SK-N-MC (cell line): ENCODE results near the gene CLHC1.

Experiments
- DNase-seq: peaks from one replicate; pipeline ENCODE4 v3.0.0-alpha.2; 2011; ENCODE audit warnings: low read depth, low spot score
- H3K27ac ChIP-seq: fragments of 200-600 bp; sonication (generic); 2 replicates; pipeline ENCODE4 v1.5.1; 2016; ENCODE audit warnings: mixed run types
- H3K36me3 ChIP-seq: fragments of 200-600 bp; sonication (generic); 2 replicates; pipeline ENCODE4 v1.6.1; 2017; ENCODE audit warnings: antibody characterized with exemption, low read length, mixed read lengths; ENCODE audit not compliant: insufficient read depth
- H3K4me3 ChIP-seq: fragments of 200-600 bp; sonication (generic); 2 replicates; pipeline ENCODE4 v1.5.1; 2016
- H3K9ac ChIP-seq: fragments of 200-600 bp; sonication (generic); 2 replicates; pipeline ENCODE4 v1.8.0; 2017; ENCODE audit warnings: mixed run types, mixed read lengths; ENCODE audit not compliant: insufficient read length
- H3K9me3 ChIP-seq: fragments of 200-600 bp; sonication (generic); 2 replicates; pipeline ENCODE4 v1.6.1; 2017; ENCODE audit warnings: low read depth, mild to moderate bottlenecking, antibody characterized with exemption, low read length, moderate library complexity, mixed read lengths
- EZH2 ChIP-seq: fragments of 200-600 bp; sonication (generic); IDR thresholded peaks from one replicate; pipeline ENCODE4 v1.6.1; 2017; ENCODE audit warnings: antibody characterized with exemption
- FOXP2 ChIP-seq: optimal IDR thresholded peaks from 2 replicates; pipeline ENCODE3; 2011; ENCODE audit warnings: mild to moderate bottlenecking, moderate library complexity; ENCODE audit not compliant: insufficient read depth; ENCODE audit errors: extremely low read length, control extremely low read depth
- POLR2AphosphoS5 ChIP-seq: IDR thresholded peaks from 2 replicates; pipeline ENCODE4 v1.6.1; 2012; ENCODE audit warnings: mild to moderate bottlenecking, low read depth, low read length, borderline replicate concordance

Gene CLHC1

DNA sequence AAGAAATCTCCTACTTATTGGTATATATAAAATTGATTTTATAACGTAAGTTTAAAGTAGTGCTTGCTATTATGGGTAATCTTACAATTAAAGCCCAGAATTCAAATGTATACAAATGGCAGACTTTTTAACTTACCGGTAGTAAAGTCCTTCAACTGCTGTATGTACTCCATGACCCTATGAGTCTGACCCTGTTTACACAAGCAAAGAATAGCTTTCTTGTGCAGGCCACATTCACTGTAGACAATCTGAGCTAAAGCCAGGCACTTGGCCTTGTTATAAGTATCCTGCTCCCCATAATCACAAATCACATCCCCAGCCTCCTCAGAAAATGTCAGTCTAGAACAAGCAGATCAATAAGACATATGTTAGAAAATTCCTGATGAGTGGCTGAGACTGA lies 51.7 kb downstream of the CLHC1 start:
- H3K36me3 ChIP-seq, result no peaks in the 10 kb centered on the region
- TF ChIP-seq POLR2AphosphoS5, result no peak
- TF ChIP-seq EZH2, result no peak
- no peak for TF ChIP-seq FOXP2
- H3K9ac ChIP-seq, result no peak overlapping the region
- H3K4me3 ChIP-seq, result no peak overlapping the region
- no peak overlapping the region for H3K27ac ChIP-seq
- no peak for DNase-seq
- no peaks in the 10 kb centered on the region for H3K9me3 ChIP-seq

DNA sequence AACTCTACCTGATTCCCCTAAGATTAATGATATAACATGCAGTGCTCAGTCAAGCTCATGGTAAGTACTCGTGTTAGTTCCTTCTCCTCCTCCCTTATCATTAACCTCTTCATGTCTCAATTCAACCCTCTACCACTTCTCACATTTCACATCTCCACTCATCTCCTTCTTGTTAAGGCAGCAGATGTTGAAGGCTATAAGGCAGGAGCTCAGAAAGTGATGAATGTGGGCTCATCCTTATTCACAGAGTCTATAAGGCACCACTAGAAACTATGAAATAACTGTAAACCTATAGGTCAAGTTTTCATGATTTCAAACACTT lies 56.0 kb downstream of the CLHC1 start:
- Histone ChIP-seq H3K27ac (no peak overlapping the region), H3K4me3 (no peak overlapping the region), H3K9me3 (no peaks in the 10 kb centered on the region), H3K36me3 (no peaks in the 10 kb centered on the region), H3K9ac (no peak overlapping the region)
- TF ChIP-seq EZH2 (no peak), FOXP2 (no peak), POLR2AphosphoS5 (no peak)
- DNase-seq, result no peak

DNA sequence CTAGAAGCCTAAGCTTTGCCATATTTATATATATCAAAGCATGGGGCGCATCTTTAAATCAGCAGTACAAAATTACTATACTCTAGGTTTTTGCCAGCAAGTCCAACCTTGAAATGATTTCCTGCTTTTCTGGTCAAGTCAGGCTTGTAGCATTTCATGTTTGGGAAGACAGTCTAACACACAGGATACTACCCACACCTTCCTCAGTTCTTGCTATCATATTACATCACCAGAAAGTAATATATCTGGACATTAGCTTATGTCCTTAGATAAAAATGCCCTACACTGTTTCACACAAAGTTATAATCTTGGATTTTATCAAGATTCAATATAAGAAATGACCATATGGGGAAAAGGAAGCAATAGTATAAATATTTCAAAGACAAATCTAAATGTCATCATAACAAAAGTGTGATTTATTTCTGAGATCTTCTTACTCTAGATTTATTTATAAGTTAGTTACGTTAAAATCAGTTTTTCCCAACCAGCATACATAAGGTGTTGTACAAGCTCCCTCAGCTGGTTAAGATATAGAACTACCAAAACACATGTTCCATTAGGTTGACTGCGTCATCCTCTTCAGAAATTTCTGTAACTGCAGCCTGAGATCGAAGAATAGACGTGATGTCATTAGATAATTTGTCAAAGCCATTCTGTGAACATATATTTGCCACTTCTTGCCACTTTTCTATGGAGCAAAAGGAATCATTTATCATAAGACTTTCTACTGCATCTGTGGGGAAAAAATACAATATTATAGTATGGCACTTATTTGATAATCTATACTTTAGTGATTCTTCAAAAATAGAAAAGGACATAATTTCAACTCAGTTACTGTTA lies 56.6 kb downstream of the CLHC1 start:
- H3K9me3 ChIP-seq, result no peaks in the 10 kb centered on the region
- H3K9ac ChIP-seq, result no peak overlapping the region
- H3K4me3 ChIP-seq, result no peak overlapping the region
- TF ChIP-seq FOXP2 (no peak), POLR2AphosphoS5 (no peak), EZH2 (no peak)
- H3K36me3 ChIP-seq, result no peaks in the 10 kb centered on the region
- no peak overlapping the region for H3K27ac ChIP-seq
- no peak for DNase-seq

DNA sequence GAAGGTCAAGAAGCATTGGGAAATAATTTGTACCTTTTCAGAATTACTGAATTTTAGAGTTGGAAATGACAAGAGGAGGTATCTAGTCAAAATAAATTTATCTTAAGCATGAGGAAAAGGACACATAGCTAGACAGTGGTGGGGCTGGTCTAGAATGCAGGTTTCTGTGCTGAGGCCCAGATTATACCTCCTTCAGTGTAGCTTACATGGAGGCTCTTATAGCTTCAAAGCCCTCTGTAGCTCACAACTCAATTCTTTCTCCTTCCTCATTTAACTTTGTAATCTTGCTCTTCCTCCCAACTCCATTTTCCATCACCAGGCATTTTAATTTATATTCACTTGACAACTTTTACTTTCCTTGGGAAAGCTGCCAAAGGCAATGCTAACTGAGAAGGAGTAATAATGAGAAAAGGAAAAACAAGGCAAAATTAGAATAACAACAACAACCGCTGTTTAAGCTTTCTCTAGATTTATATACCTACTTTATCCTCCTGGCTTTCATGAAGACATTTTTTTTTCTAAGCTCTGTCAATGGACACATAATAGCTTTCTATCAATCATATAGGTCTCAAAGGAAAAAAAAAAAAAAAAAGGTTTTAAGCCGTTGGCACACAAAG lies 58.5 kb downstream of the CLHC1 start:
- H3K9me3 ChIP-seq, result no peaks in the 10 kb centered on the region
- TF ChIP-seq POLR2AphosphoS5 (no peak), EZH2 (no peak), FOXP2 (no peak)
- no peak overlapping the region for H3K27ac ChIP-seq
- H3K9ac ChIP-seq, result no peak overlapping the region
- no peak overlapping the region for H3K4me3 ChIP-seq
- no peak for DNase-seq
- no peaks in the 10 kb centered on the region for H3K36me3 ChIP-seq

DNA sequence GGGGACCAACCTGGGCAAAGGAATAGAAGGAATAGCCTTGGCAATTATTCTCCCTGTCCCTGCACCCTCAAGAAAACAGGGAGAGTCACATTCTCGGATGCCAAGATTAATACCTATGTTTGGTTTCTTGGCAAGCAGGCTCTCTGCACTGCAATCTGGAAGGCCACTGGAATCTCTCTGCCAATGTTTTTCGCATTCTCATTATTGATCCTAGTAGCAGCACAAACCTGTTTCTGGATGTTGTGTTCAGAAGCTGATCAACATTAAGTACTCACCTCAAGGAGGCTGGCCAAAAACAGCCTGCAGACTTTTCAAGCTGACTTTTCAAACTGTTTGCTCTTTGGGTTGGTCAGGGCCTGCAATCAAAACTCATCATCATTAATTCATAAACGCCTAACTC lies 62.2 kb downstream of the CLHC1 start:
- Histone ChIP-seq H3K27ac (no peak overlapping the region), H3K9ac (no peak overlapping the region), H3K9me3 (no peaks in the 10 kb centered on the region), H3K4me3 (no peak overlapping the region), H3K36me3 (no peaks in the 10 kb centered on the region)
- TF ChIP-seq POLR2AphosphoS5, result no peak
- TF ChIP-seq EZH2, result no peak
- TF ChIP-seq FOXP2, result no peak
- no peak for DNase-seq

DNA sequence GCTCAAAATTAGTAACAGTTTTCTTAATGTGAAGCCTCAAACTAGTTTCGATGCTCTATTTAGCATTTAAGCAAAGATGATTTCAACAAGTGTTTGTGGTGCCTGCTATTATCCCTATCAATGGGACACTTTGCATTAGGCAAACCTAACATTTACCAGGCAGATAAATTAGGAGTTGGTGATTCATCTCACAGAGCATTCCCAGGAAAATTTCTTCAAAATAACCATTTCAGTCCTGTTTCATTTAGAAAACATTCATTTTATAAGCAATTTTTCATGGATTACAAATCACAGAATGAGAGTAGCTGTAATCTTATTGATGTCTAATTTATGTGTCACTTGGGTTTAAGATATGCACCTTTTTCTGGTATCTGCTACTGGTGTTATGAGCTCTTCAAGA lies 62.7 kb downstream of the CLHC1 start:
- no peak overlapping the region for H3K9ac ChIP-seq
- no peak overlapping the region for H3K27ac ChIP-seq
- no peak for TF ChIP-seq POLR2AphosphoS5
- no peak for TF ChIP-seq FOXP2
- no peak for TF ChIP-seq EZH2
- no peak overlapping the region for H3K4me3 ChIP-seq
- H3K9me3 ChIP-seq, result no peaks in the 10 kb centered on the region
- no peaks in the 10 kb centered on the region for H3K36me3 ChIP-seq
- DNase-seq, result no peak

DNA sequence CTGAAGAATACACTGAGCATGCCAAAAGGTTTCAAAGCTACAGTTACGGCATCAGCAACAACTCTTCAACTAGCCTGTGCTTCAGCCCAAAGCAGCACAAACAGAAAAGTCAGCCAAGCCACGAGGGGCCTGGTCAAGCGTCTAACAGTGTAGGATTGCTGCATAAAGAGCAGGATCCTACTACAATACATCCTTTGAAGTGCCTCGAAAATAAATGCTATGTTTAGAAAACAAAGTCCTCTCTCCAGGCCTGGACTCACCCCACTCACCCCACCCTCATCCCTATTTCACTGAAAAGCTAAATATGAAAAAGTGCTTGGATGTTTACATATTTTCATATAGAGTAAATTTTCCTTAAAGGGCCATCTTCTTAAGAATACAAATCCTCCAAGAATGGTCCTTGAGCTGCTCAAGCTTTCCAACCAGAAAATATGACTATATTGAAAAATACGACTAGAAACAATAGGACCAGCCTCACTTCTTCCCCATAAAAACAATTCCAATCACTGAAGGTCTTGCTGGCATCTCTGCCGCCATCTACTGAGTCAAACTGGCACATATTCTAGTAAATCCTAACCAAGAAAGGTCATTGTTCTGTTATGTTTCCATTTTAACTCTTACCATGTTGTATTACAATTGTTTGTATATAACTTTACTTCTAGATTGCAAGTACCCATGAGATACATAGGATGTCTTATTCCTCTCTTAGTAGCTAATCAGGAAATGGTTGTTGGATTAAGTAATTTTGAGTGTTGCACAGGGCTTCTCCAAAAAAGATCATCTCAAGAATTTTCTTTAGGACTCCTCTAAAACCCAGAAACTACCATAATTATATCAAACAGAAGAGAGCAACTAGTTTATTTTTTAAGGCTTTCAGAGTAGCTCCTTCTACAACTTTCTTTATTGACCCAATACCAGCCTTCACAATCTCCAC lies 63.6 kb downstream of the CLHC1 start:
- Histone ChIP-seq H3K9me3 (no peaks in the 10 kb centered on the region), H3K36me3 (no peaks in the 10 kb centered on the region), H3K27ac (no peak overlapping the region), H3K4me3 (no peak overlapping the region), H3K9ac (no peak overlapping the region)
- DNase-seq, result no peak
- TF ChIP-seq FOXP2, result no peak
- no peak for TF ChIP-seq POLR2AphosphoS5
- no peak for TF ChIP-seq EZH2

DNA sequence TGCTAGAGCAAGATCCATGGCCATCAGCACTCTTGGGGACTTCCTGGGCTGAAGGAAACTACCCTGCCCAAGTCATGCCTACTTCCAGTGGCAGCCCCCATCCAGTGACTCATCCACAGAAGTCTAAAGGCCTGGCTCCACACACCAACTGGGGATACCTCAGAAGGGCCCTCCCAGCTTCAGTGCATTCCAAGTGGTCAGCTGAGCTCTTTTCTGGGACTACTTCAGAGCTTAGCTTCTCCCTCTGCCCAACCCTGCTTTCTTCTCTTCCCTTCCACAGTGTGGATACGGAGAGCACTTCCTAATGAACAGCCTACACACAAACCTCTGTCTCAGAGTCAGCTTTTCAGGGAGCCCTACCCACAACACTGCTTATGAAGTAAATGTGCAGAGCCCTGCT lies 66.5 kb downstream of the CLHC1 start:
- TF ChIP-seq POLR2AphosphoS5 (no peak), EZH2 (no peak), FOXP2 (no peak)
- H3K27ac ChIP-seq, result no peak overlapping the region
- H3K4me3 ChIP-seq, result no peak overlapping the region
- no peaks in the 10 kb centered on the region for H3K36me3 ChIP-seq
- DNase-seq, result no peak
- no peak overlapping the region for H3K9ac ChIP-seq
- no peaks in the 10 kb centered on the region for H3K9me3 ChIP-seq
